SK-N-SH treated with all-trans-retinoic acid at 6 μM for 48 hours (cell line): ENCODE results near the gene VARS1.
"Not testable (repeated sequence)": the region's sequence is repeated elsewhere in the genome, so short reads cannot be mapped to it uniquely, and the experiment has no call there.

Experiments used
- ATAC-seq: fragments of 200-7000 bp; cut with Tn5 transposase; 3 replicates; pipeline ENCODE4 v1.9.1; 2020; ENCODE audit warnings: mild to moderate bottlenecking, moderate library complexity
- ARNTL ChIP-seq: fragments of 450-650 bp; formaldehyde crosslinking; IDR thresholded peaks from 2 replicates; pipeline ENCODE4 v1.5.0; 2020; ENCODE audit warnings: low read depth, mild to moderate bottlenecking, moderate library complexity, borderline replicate concordance
- BACH2 ChIP-seq: fragments of 250-450 bp; sonication (Bioruptor Pico); IDR thresholded peaks from 2 replicates; pipeline ENCODE4 v1.9.0; 2021; ENCODE audit warnings: mild to moderate bottlenecking, borderline replicate concordance
- CREB5 ChIP-seq: fragments of 250-450 bp; sonication (Bioruptor Pico); IDR thresholded peaks from 2 replicates; pipeline ENCODE4 v1.5.1; 2020; ENCODE audit warnings: low read depth, mild to moderate bottlenecking, moderate library complexity
- CSDC2 ChIP-seq: fragments of 250-450 bp; sonication (Bioruptor Pico); IDR thresholded peaks from 2 replicates; pipeline ENCODE4 v1.5.0; 2020; ENCODE audit warnings: mild to moderate bottlenecking, moderate library complexity
- CSRNP3 ChIP-seq: fragments of 250-450 bp; sonication (Bioruptor Pico); IDR thresholded peaks from 2 replicates; pipeline ENCODE4 v1.5.1; 2021; ENCODE audit warnings: mild to moderate bottlenecking, moderate library complexity
- ISL1 ChIP-seq: fragments of 250-450 bp; sonication (Bioruptor Pico); IDR thresholded peaks from 2 replicates; pipeline ENCODE4 v2.1.2; 2022; ENCODE audit warnings: mild to moderate bottlenecking, moderate library complexity
- OSR1 ChIP-seq: fragments of 250-450 bp; sonication (Bioruptor Pico); IDR thresholded peaks from 2 replicates; pipeline ENCODE4 v1.8.0; 2022; ENCODE audit warnings: moderate library complexity, mild to moderate bottlenecking, inconsistent platforms
- PATZ1 ChIP-seq: fragments of 250-450 bp; sonication (Bioruptor Pico); IDR thresholded peaks from 2 replicates; pipeline ENCODE4 v1.8.0; 2020; ENCODE audit warnings: mild to moderate bottlenecking, moderate library complexity, borderline replicate concordance
- POU6F1 ChIP-seq: fragments of 250-450 bp; sonication (Bioruptor Pico); IDR thresholded peaks from 2 replicates; pipeline ENCODE4 v1.8.0; 2021; ENCODE audit warnings: low read depth, mild to moderate bottlenecking, moderate library complexity, borderline replicate concordance
- RARB ChIP-seq: fragments of 250-450 bp; sonication (Bioruptor Pico); IDR thresholded peaks from 2 replicates; pipeline ENCODE4 v1.8.0; 2021; ENCODE audit warnings: mild to moderate bottlenecking, moderate library complexity
- SNAI2 ChIP-seq: fragments of 250-450 bp; sonication (Bioruptor Pico); IDR thresholded peaks from 2 replicates; pipeline ENCODE4 v1.5.0; 2020; ENCODE audit warnings: mild to moderate bottlenecking, moderate library complexity
- TCF4 ChIP-seq: fragments of 250-450 bp; sonication (Bioruptor Pico); IDR thresholded peaks from 2 replicates; pipeline ENCODE4 v1.8.0; 2021; ENCODE audit warnings: mild to moderate bottlenecking, moderate library complexity, borderline replicate concordance
- TOX ChIP-seq: fragments of 250-450 bp; sonication (Bioruptor Pico); IDR thresholded peaks from 2 replicates; pipeline ENCODE4 v1.8.0; 2021; ENCODE audit warnings: mild to moderate bottlenecking, moderate library complexity, borderline replicate concordance
- TSHZ2 ChIP-seq: fragments of 250-450 bp; sonication (Bioruptor Pico); IDR thresholded peaks from 2 replicates; pipeline ENCODE4 v1.5.0; 2020; ENCODE audit warnings: mild to moderate bottlenecking, moderate library complexity
- ZC3H10 ChIP-seq: fragments of 250-450 bp; sonication (Bioruptor Pico); IDR thresholded peaks from 2 replicates; pipeline ENCODE4 v1.5.1; 2021; ENCODE audit warnings: mild to moderate bottlenecking, moderate library complexity
- ZFP3 ChIP-seq: fragments of 250-450 bp; sonication (Bioruptor Pico); IDR thresholded peaks from 2 replicates; pipeline ENCODE4 v1.5.0; 2020; ENCODE audit warnings: mild to moderate bottlenecking, moderate library complexity
- ZFP30 ChIP-seq: fragments of 450-650 bp; formaldehyde crosslinking; IDR thresholded peaks from 2 replicates; pipeline ENCODE4 v1.5.0; 2022; ENCODE audit warnings: mild to moderate bottlenecking, moderate library complexity
- ZNF70 ChIP-seq: fragments of 450-650 bp; formaldehyde crosslinking; IDR thresholded peaks from 2 replicates; pipeline ENCODE4 v1.5.0; 2020; ENCODE audit warnings: mild to moderate bottlenecking, moderate library complexity
- ZNF8 ChIP-seq: fragments of 450-650 bp; formaldehyde crosslinking; IDR thresholded peaks from 2 replicates; pipeline ENCODE4 v1.5.0; 2020; ENCODE audit warnings: mild to moderate bottlenecking, moderate library complexity

The VARS1 gene

GRCh38 chr6:31825553-31825952 lies 30.0 kb upstream of the VARS1 start:
- no peak for TF ChIP-seq BACH2 (CRISPR knock-in tag)
- TF ChIP-seq, all 23 proteins: peak for 0
- no peak for ATAC-seq

GRCh38 chr6:31823592-31824196 lies 28.1 kb upstream of the VARS1 start:
- not testable (repeated sequence) for ATAC-seq

GRCh38 chr6:31822036-31822821 lies 26.7 kb upstream of the VARS1 start:
- peak; percentile 52 for ATAC-seq
- TF ChIP-seq ZFP3 (CRISPR knock-in tag) = no peak
- no peak for TF ChIP-seq ARNTL (CRISPR knock-in tag)
- no peak for TF ChIP-seq SNAI2
- TF ChIP-seq CREB5 (CRISPR knock-in tag) = no peak
- no peak for TF ChIP-seq ISL1 (CRISPR knock-in tag)
- TF ChIP-seq TSHZ2 (CRISPR knock-in tag) = no peak
- TF ChIP-seq ZNF8 (CRISPR knock-in tag) = no peak
- no peak for TF ChIP-seq RARB (CRISPR knock-in tag)
- no peak for TF ChIP-seq CSRNP3
- TF ChIP-seq POU6F1 (CRISPR knock-in tag) = no peak
- no peak for TF ChIP-seq ZC3H10
- no peak for TF ChIP-seq ZFP30 (CRISPR knock-in tag)
- TF ChIP-seq ZNF70 (CRISPR knock-in tag) = no peak
- TF ChIP-seq TOX (CRISPR knock-in tag) = no peak

- ATAC-seq = peak; percentile 74
- no peak for TF ChIP-seq CREB5 (CRISPR knock-in tag)
- TF ChIP-seq OSR1 (CRISPR knock-in tag) = no peak
- TF ChIP-seq ZNF70 (CRISPR knock-in tag) = no peak
- TF ChIP-seq RARB (CRISPR knock-in tag) = no peak
- no peak for TF ChIP-seq TCF4 (CRISPR knock-in tag)
- TF ChIP-seq CSDC2 (CRISPR knock-in tag) = no peak
- TF ChIP-seq ISL1 (CRISPR knock-in tag) = no peak
- TF ChIP-seq PATZ1 (CRISPR knock-in tag) = no peak
- no peak for TF ChIP-seq ARNTL (CRISPR knock-in tag)
- TF ChIP-seq, all 23 proteins: peak for 0
Observed at GRCh38 chr6:31821301-31822035, 25.9 kb upstream of the VARS1 start.

GRCh38 chr6:31820399-31820798 lies 24.8 kb upstream of the VARS1 start:
- ATAC-seq = not testable (repeated sequence)
